H1 (cell line): ENCODE measurements around the gene KCNQ1. TPM values are rescaled to one million over a fixed set of nuclear protein-coding genes. Genes with fewer than 3 reads are reported as not detected.

ENCODE experiments used
- CTCF ChIA-PET: fragments of 300-600 bp; sonication (Branson Sonifier 250); formaldehyde crosslinking; loops from one replicate; lab custom pipeline; 2021; ENCODE audit not compliant: partially characterized antibody; lab: Charles Lee
- POLR2A ChIA-PET: fragments of 300-600 bp; sonication (Branson Sonifier 250); formaldehyde crosslinking; loops from one replicate; lab custom pipeline; 2021; ENCODE audit warnings: inconsistent platforms; ENCODE audit not compliant: partially characterized antibody; lab: Charles Lee
- DNase-seq, 2 experiments: peaks; one replicate each; pipeline versions ENCODE4 v3.0.0 to v3.0.0-alpha.2; 2010 to 2022; ENCODE audit warnings: low spot score in 2 of 2, low read depth in 1 of 2, mixed read lengths in 1 of 2
- FAIRE-seq: peaks from 2 replicates; lab custom pipeline; 2011; peaks lifted over from hg19 to GRCh38; lab: Jason Lieb, UNC
- H2AFZ ChIP-seq: 2 replicates; pipeline ENCODE4 v1.8.1; 2012; ENCODE audit warnings: low read length, inconsistent platforms
- H2AK5ac ChIP-seq: 2 replicates; pipeline ENCODE4 v1.6.1; 2013; ENCODE audit warnings: low read depth, low read length
- H2BK120ac ChIP-seq: replicated peaks from 2 replicates; pipeline ENCODE3; 2013; ENCODE audit warnings: low read depth, low read length, inconsistent platforms
- H2BK12ac ChIP-seq: 2 replicates; pipeline ENCODE4 v1.6.1; 2013; ENCODE audit warnings: low read depth, low read length
- H2BK15ac ChIP-seq: 2 replicates; pipeline ENCODE4 v1.6.1; 2013; ENCODE audit warnings: low read length
- H2BK20ac ChIP-seq: 2 replicates; pipeline ENCODE4 v1.6.1; 2013; ENCODE audit warnings: low read length
- H2BK5ac ChIP-seq: 2 replicates; pipeline ENCODE4 v1.6.1; 2013; ENCODE audit warnings: low read depth, low read length
- H3K14ac ChIP-seq: 2 replicates; pipeline ENCODE4 v1.6.1; 2013; ENCODE audit warnings: inconsistent platforms; ENCODE audit not compliant: insufficient read length
- H3K18ac ChIP-seq: 2 replicates; pipeline ENCODE4 v1.6.1; 2013; ENCODE audit warnings: low read length; ENCODE audit errors: extremely low read depth
- H3K23ac ChIP-seq: 2 replicates; pipeline ENCODE4 v1.6.1; 2013; ENCODE audit warnings: inconsistent platforms; ENCODE audit not compliant: insufficient read length
- H3K23me2 ChIP-seq: 2 replicates; pipeline ENCODE4 v1.6.1; 2013; ENCODE audit warnings: low read depth, low read length
- H3K27ac ChIP-seq: 2 replicates; pipeline ENCODE4 v1.6.1; 2011; ENCODE audit warnings: low read depth, low read length, inconsistent platforms
- H3K27me3 ChIP-seq, 4 experiments: replicated peaks in 1 of 4; 1 replicate in 1 of 4; 2 replicates in 3 of 4; pipeline versions ENCODE4 v1.6.1 to v1.8.1; 2011 to 2013; ENCODE audit warnings: low read length in 3 of 4, mild to moderate bottlenecking in 3 of 4, inconsistent platforms in 2 of 4, mixed read lengths in 2 of 4, moderate library complexity in 1 of 4; ENCODE audit not compliant: control insufficient read depth in 3 of 4, insufficient read depth in 3 of 4; ENCODE audit errors: extremely low read depth in 1 of 4
- H3K36me3 ChIP-seq, 4 experiments: 2 replicates each; pipeline versions ENCODE4 v1.6.1 to v1.8.1; 2011 to 2013; ENCODE audit warnings: mild to moderate bottlenecking in 4 of 4, low read length in 3 of 4, moderate library complexity in 2 of 4, control low read depth in 1 of 4, inconsistent platforms in 1 of 4; ENCODE audit not compliant: insufficient read depth in 4 of 4, control insufficient read depth in 2 of 4
- H3K4ac ChIP-seq: replicated peaks from 2 replicates; pipeline ENCODE3; 2013; ENCODE audit warnings: low read length, low read depth, mixed read lengths, inconsistent platforms; ENCODE audit not compliant: insufficient read length
- H3K4me1 ChIP-seq, 4 experiments: replicated peaks in 1 of 4; 1 replicate in 1 of 4; 2 replicates in 3 of 4; pipeline versions ENCODE4 v1.6.1 to v1.8.1; 2011 to 2013; ENCODE audit warnings: low read length in 3 of 4, inconsistent platforms in 2 of 4, mixed read lengths in 1 of 4; ENCODE audit not compliant: insufficient read depth in 4 of 4, control insufficient read depth in 3 of 4
- H3K4me2 ChIP-seq, 2 experiments: 2 replicates each; pipeline versions ENCODE4 v1.6.1 to v1.8.1; 2011 to 2013; ENCODE audit warnings: low read depth in 2 of 2, low read length in 2 of 2, control low read depth in 1 of 2, inconsistent platforms in 1 of 2, mild to moderate bottlenecking in 1 of 2; ENCODE audit not compliant: insufficient read depth in 1 of 2
- H3K4me3 ChIP-seq, 4 experiments: fragments of 200-600, 300-600 bp in 1 of 4; sonication (generic), shearing (Covaris generic), sonication (Bioruptor Twin) in 1 of 4; 2 replicates each; pipeline versions ENCODE4 v1.5.1 to v1.8.1; 2011 to 2016; ENCODE audit warnings: low read length in 4 of 4, low read depth in 3 of 4, control low read depth in 2 of 4, inconsistent platforms in 2 of 4, mild to moderate bottlenecking in 2 of 4, mixed read lengths in 1 of 4, moderate library complexity in 1 of 4; ENCODE audit not compliant: insufficient read depth in 2 of 4; ENCODE audit errors: extremely low read depth in 1 of 4
- H3K56ac ChIP-seq: replicated peaks from 2 replicates; pipeline ENCODE3; 2013; ENCODE audit warnings: low read depth, mild to moderate bottlenecking, mixed read lengths, low read length, inconsistent platforms; ENCODE audit not compliant: insufficient read length
- H3K79me1 ChIP-seq: 2 replicates; pipeline ENCODE4 v1.6.1; 2013; ENCODE audit warnings: low read depth, low read length, control low read depth
- H3K79me2 ChIP-seq, 2 experiments: 2 replicates each; pipeline versions ENCODE4 v1.6.1 to v1.8.1; 2012 to 2013; ENCODE audit warnings: low read length in 2 of 2, mild to moderate bottlenecking in 2 of 2, inconsistent platforms in 1 of 2; ENCODE audit not compliant: insufficient read depth in 2 of 2, control insufficient read depth in 1 of 2
- H3K9ac ChIP-seq, 4 experiments: replicated peaks in 1 of 4; 1 replicate in 1 of 4; 2 replicates in 3 of 4; pipeline versions ENCODE4 v1.6.1 to v1.8.1; 2011 to 2013; ENCODE audit warnings: low read depth in 3 of 4, low read length in 3 of 4, control low read depth in 2 of 4, mild to moderate bottlenecking in 2 of 4, moderate library complexity in 2 of 4, inconsistent platforms in 1 of 4; ENCODE audit errors: extremely low read depth in 1 of 4
- H3K9me3 ChIP-seq, 2 experiments: 2 replicates each; pipeline versions ENCODE4 v1.6.1 to v1.8.1; 2012 to 2013; ENCODE audit warnings: mild to moderate bottlenecking in 2 of 2, moderate library complexity in 2 of 2, control low read depth in 1 of 2, inconsistent platforms in 1 of 2, low read depth in 1 of 2, low read length in 1 of 2, mixed read lengths in 1 of 2; ENCODE audit not compliant: insufficient read depth in 2 of 2
- H4K20me1 ChIP-seq, 2 experiments: replicated peaks in 1 of 2; 2 replicates each; pipeline versions ENCODE3 to v1.8.1; 2011 to 2013; ENCODE audit warnings: inconsistent platforms in 2 of 2, low read length in 2 of 2, mild to moderate bottlenecking in 1 of 2; ENCODE audit not compliant: insufficient read depth in 2 of 2, control insufficient read depth in 1 of 2
- H4K5ac ChIP-seq: 2 replicates; pipeline ENCODE4 v1.6.1; 2013; ENCODE audit warnings: low read length, low read depth, mixed read lengths, inconsistent platforms; ENCODE audit not compliant: insufficient read length
- H4K8ac ChIP-seq: 2 replicates; pipeline ENCODE4 v1.8.0; 2013; ENCODE audit warnings: mild to moderate bottlenecking, moderate library complexity, low read length, inconsistent platforms; ENCODE audit not compliant: insufficient read depth; ENCODE audit errors: extremely low read depth
- H4K91ac ChIP-seq: replicated peaks from 2 replicates; pipeline ENCODE3; 2013; ENCODE audit warnings: low read length, mixed read lengths, inconsistent platforms; ENCODE audit not compliant: insufficient read length
- FOSL1 ChIP-seq: IDR thresholded peaks from 2 replicates; pipeline ENCODE4 v1.6.1; 2011; ENCODE audit warnings: mild to moderate bottlenecking, low read depth, low read length, moderate library complexity; ENCODE audit not compliant: insufficient read depth
- MAFK ChIP-seq: IDR thresholded peaks from 2 replicates; pipeline ENCODE4 v1.6.1; 2012; ENCODE audit warnings: low read depth, mild to moderate bottlenecking, improper control_type of control experiment, low read length
- POLR2A ChIP-seq, 2 experiments: IDR thresholded peaks; 1 replicate in 1 of 2; 2 replicates in 1 of 2; pipeline ENCODE4 v1.6.1; 2011; ENCODE audit warnings: low read depth in 2 of 2, low read length in 2 of 2, mild to moderate bottlenecking in 2 of 2; ENCODE audit errors: control extremely low read depth in 1 of 2
- TEAD4 ChIP-seq: IDR thresholded peaks from 2 replicates; pipeline ENCODE4 v1.6.1; 2012; ENCODE audit warnings: low read depth, low read length, inconsistent platforms, mixed read lengths
- WGBS, 2 experiments: shearing (Covaris generic) in 1 of 2; methylation state at CpG; one replicate each; pipeline versions ENCODE4 v1.1.6 to v1.1.7; 2013 to 2015; ENCODE audit warnings: low lambda C conversion rate in 2 of 2, mixed read lengths in 2 of 2, inconsistent platforms in 1 of 2, low coverage in 1 of 2, missing lambda C conversion rate in 1 of 2; ENCODE audit not compliant: insufficient replicate concordance in 2 of 2, insufficient coverage in 1 of 2, insufficient read length in 1 of 2; ENCODE audit errors: extremely low coverage in 1 of 2, missing lambda C conversion rate in 1 of 2; 5-methylcytosine and 5-hydroxymethylcytosine counted together
- polyA plus RNA-seq, 7 experiments: library from polyadenylated mRNA; depleted of rRNA in 3 of 7; stranded (reverse) in 5 of 7; unstranded in 2 of 7; fragments of >200 nt in 5 of 7; fragments of 200-250 nt in 2 of 7; gene quantifications; 1 replicate in 5 of 7; 2 replicates in 1 of 7; 4 replicates in 1 of 7; pipeline versions ENCODE4 v1.2.1 to v1.2.3, GENCODE V29; 2011 to 2013; ENCODE audit warnings: missing spikeins in 2 of 7, mixed read lengths in 2 of 7
- total RNA-seq: library from RNA; stranded (reverse); fragmentation: NEBNext Ultra II Directional; extraction: Animal tissue kit (Norgen Biotek cat#: 25700); gene quantifications from 2 replicates; pipeline ENCODE4 v1.2.1, GENCODE V29; 2021

Gene KCNQ1
- total and polyA plus RNA-seq, 2 of the 8 experiments (the other 6 are each of a cell fraction or from before 2014, with no cell fraction given) = 1.9 to 2.0 TPM

GRCh38 chr11:2564008-2564530, 119.3 kb downstream of the KCNQ1 start:
- CTCF ChIA-PET = interaction anchor here (1.4 to 7.6 kb wide), 4 partner anchors 25 to 326 kb away, joined by 3 to 51 read pairs (median 6); partner anchors contain the start of gene CDKN1C
- H3K27me3 ChIP-seq = peaks cover 0 to 52% (median 34%) of the 10 kb centered on the region in 4 experiments; a peak in 6 of 7 replicates
- H3K9ac ChIP-seq = no peak overlapping the region
- no peak overlapping the region for H2BK15ac ChIP-seq
- H4K5ac ChIP-seq = no peak overlapping the region
- peaks cover 0 to 9% (median 2%) of the 10 kb centered on the region in 4 experiments; a peak in 3 of 7 replicates for H3K4me1 ChIP-seq
- 94% methylated on average over 14 of the region's 14 CpGs; no CpG with 5 or more reads in 1 of the 2 experiments for WGBS, 2 experiments
- no peak overlapping the region for H2AFZ ChIP-seq
- no peaks in the 10 kb centered on the region for H3K79me1 ChIP-seq
- no peak overlapping the region for H3K4ac ChIP-seq
- no peak overlapping the region for H2BK5ac ChIP-seq
- no peak overlapping the region for H4K8ac ChIP-seq
- no peak overlapping the region for H3K56ac ChIP-seq
- no peak overlapping the region for H3K23ac ChIP-seq
- DNase-seq (no peak), FAIRE-seq (no peak)
- H3K14ac ChIP-seq = no peak overlapping the region
- peaks cover 0 to 5% of the 10 kb centered on the region in 2 experiments for H4K20me1 ChIP-seq
- H3K23me2 ChIP-seq = no peaks in the 10 kb centered on the region
- H4K91ac ChIP-seq = no peak overlapping the region
- no peak overlapping the region for H3K4me3 ChIP-seq
- H3K36me3 ChIP-seq = no peaks in the 10 kb centered on the region
- no peak overlapping the region for H3K18ac ChIP-seq
- H2AK5ac ChIP-seq = no peak overlapping the region
- no peak overlapping the region for H2BK20ac ChIP-seq
- H3K9me3 ChIP-seq = no peaks in the 10 kb centered on the region
- H3K27ac ChIP-seq = no peak overlapping the region
- no peaks in the 10 kb centered on the region for H3K79me2 ChIP-seq
- no peak overlapping the region for H3K4me2 ChIP-seq
- no peak overlapping the region for H2BK120ac ChIP-seq
- POLR2A ChIA-PET = no interaction called here
- H2BK12ac ChIP-seq = no peak overlapping the region
- no peak for TF ChIP-seq POLR2A (IDR thresholded peaks at IDR 0.05; ENCODE audit: control extremely low read depth in 1 of 2, low read depth in 2 of 2, low read length in 2 of 2)
- no peak for TF ChIP-seq MAFK
- no peak for TF ChIP-seq FOSL1
- no peak for TF ChIP-seq TEAD4
